Measurements from ENCODE around the gene CARD8.
A peak's percentile ranks its signal among the peaks of the same experiment; 100 is the strongest.

The CARD8 gene

DNA sequence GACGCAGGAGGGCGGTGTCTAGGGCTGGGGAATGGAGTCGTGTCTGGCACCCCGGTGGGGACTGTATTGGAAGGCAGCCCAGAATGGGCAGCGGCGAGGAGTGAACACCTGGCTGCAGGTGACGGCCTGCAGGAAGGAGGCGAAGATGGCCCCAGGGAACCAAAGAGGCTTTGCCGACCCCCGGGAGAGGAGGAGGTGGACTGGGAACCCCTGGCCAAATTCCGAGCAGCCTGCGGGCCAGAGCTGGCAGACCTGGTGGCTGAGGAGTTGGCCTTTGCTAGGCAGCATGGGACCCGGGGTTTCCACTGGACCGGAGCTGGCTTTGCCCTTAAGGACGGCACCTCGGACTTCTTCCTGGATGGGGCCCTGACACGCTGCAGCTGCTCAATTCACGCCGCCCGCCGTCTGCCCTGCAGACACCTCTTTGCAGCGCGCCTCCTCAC is 59.4 kb downstream of the CARD8 start:
- Histone ChIP-seq H3K9ac (ENCODE audit: low read length) (no peak overlapping the region), H4K12ac (ENCODE audit: low read depth, low read length) (no peak overlapping the region), H3K23ac (ENCODE audit: low read length) (no peak overlapping the region), H4K91ac (ENCODE audit: low read depth, low read length) (no peak overlapping the region), H3K4me1 (ENCODE audit: control insufficient read depth in 1 of 2, insufficient read depth in 2 of 2, low read length in 2 of 2) (no peaks in the 10 kb centered on the region), H3K36me3 (ENCODE audit: control insufficient read depth in 1 of 2, insufficient read depth in 2 of 2, low read length in 2 of 2) (peaks cover 0 to 2% of the 10 kb centered on the region in 2 experiments), H3K14ac (ENCODE audit: low read length) (no peak overlapping the region), H2AK5ac (ENCODE audit: low read length) (no peak overlapping the region), H3K27ac (ENCODE audit: low read depth, low read length) (no peak overlapping the region), H3K27me3 (ENCODE audit: insufficient read depth, low read length) (no peaks in the 10 kb centered on the region), H2BK5ac (ENCODE audit: low read depth, low read length, poor library complexity) (no peak overlapping the region), H4K8ac (ENCODE audit: low read depth, low read length) (no peak overlapping the region), H2AFZ (ENCODE audit: insufficient read depth, low read length, poor library complexity) (no peak overlapping the region), H2BK120ac (ENCODE audit: insufficient read depth, low read length, poor library complexity) (no peak overlapping the region), H2BK12ac (ENCODE audit: low read length) (no peak overlapping the region), H3K18ac (ENCODE audit: low read length) (no peak overlapping the region), H3K79me1 (ENCODE audit: low read length) (no peaks in the 10 kb centered on the region), H3K9me3 (ENCODE audit: insufficient read depth, low read depth, low read length) (no peaks in the 10 kb centered on the region), H3K4me2 (ENCODE audit: low read length) (no peak overlapping the region), H3K4ac (ENCODE audit: low read depth, low read length) (no peak overlapping the region), H3K79me2 (ENCODE audit: control insufficient read depth, insufficient read depth, low read length, poor library complexity) (no peaks in the 10 kb centered on the region), H3K4me3 (ENCODE audit: low read depth, low read length) (no peak overlapping the region)
- no peak for DNase-seq
- no CpG with 5 or more reads among the region's 23 CpGs for WGBS (ENCODE audit: extremely low coverage, insufficient coverage, insufficient read length)

DNA sequence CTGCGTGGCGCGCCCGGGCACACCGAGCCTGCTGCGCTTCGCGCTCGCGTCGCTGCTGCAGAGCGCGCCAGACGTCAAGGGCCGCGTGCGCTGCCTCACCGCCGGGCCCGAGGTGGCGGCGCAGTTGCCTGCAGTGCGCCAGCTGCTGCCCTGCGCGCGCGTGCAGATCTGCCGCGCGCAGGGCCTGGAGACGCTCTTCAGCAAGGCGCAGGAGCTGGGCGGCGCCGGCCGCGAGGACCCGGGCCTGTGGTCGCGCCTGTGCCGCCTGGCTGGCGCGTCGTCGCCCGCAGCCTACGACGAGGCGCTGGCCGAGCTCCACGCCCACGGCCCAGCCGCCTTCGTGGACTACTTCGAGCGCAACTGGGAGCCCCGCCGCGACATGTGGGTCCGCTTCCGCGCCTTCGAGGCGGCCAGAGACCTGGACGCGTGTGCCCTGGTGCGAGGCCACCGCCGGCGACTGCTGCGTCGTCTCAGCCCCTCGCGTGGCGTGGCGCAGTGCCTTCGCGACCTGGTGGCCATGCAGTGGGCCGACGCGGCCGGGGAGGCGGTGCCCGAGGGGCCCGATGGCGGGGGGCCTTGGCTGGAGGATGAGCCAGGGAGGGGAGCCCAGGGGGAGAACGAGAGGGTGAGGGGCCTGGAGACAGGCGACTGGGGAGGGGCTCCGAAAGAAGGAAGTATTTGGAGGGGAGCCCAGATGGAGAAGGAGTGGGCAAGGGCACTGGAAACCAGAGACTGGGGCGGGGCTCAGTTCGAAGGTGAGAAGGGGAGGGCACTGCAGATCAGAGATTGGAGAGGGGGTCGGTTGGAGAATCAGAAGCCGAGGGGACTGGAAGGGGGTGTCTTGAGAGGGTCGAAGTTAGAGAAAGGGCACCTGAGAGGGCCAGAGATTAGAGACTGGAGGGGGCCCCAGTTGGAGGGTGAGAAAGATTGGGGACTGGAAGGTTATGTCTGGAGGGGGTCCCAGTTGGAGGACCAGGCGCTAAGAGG is 60.6 kb downstream of the CARD8 start:
- Histone ChIP-seq H3K18ac (ENCODE audit: low read length) (no peak overlapping the region), H2BK12ac (ENCODE audit: low read length) (no peak overlapping the region)
- no CpG with 5 or more reads among the region's 95 CpGs for WGBS (ENCODE audit: extremely low coverage, insufficient coverage, insufficient read length)

DNA sequence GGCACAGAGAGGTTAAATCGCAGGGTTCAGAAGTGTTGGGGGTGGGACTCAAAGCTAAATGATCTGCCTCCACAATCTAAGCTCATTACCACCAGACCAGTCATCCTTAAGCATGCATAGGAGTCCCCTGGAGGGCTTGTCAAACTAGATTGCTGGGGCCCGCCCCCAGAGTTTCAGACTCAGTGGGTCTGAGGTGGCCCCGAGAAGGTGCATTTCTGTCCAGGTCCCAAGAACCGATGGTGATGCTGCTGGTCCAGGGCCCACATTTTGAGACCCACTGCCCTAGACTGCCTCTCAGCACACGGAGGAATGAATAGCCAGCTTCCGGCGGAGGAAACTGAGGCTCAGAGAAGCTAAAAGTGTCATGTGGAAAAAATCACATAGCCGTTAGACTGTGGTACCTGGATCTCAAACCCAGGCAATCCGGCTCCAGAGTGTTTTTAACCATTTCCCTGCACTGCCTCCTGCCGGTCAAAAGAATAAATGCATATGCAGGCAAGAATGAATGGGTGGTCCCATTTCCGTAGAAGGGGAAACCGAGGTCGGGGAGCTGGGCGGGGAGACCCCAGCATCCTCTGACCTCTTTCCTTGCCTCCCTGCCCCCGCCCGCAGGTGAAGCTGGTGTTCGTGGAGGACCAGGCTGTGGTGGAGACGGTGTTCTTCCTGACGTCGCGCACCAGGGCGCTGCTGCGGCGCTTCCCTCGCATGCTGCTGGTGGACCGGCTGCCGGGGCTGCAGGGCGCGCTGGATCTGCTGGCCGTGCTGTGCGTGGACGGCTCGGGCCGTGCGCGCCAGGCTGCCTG is 61.5 kb downstream of the CARD8 start:
- Histone ChIP-seq H3K79me1 (ENCODE audit: low read length) (no peaks in the 10 kb centered on the region), H2AFZ (ENCODE audit: insufficient read depth, low read length, poor library complexity) (no peak overlapping the region), H3K9me3 (ENCODE audit: insufficient read depth, low read depth, low read length) (no peaks in the 10 kb centered on the region), H3K23ac (ENCODE audit: low read length) (no peak overlapping the region), H4K8ac (ENCODE audit: low read depth, low read length) (no peak overlapping the region), H3K4ac (ENCODE audit: low read depth, low read length) (no peak overlapping the region), H3K4me1 (ENCODE audit: control insufficient read depth in 1 of 2, insufficient read depth in 2 of 2, low read length in 2 of 2) (no peaks in the 10 kb centered on the region), H2BK5ac (ENCODE audit: low read depth, low read length, poor library complexity) (no peak overlapping the region), H3K4me2 (ENCODE audit: low read length) (no peak overlapping the region), H2BK12ac (ENCODE audit: low read length) (no peak overlapping the region), H3K4me3 (ENCODE audit: low read depth, low read length) (no peak overlapping the region), H3K14ac (ENCODE audit: low read length) (no peak overlapping the region), H2BK120ac (ENCODE audit: insufficient read depth, low read length, poor library complexity) (no peak overlapping the region), H4K91ac (ENCODE audit: low read depth, low read length) (no peak overlapping the region), H3K18ac (ENCODE audit: low read length) (no peak overlapping the region), H3K79me2 (ENCODE audit: control insufficient read depth, insufficient read depth, low read length, poor library complexity) (no peaks in the 10 kb centered on the region), H3K27ac (ENCODE audit: low read depth, low read length) (no peak overlapping the region), H3K36me3 (ENCODE audit: control insufficient read depth in 1 of 2, insufficient read depth in 2 of 2, low read length in 2 of 2) (peaks cover 0 to 2% of the 10 kb centered on the region in 2 experiments), H3K27me3 (ENCODE audit: insufficient read depth, low read length) (no peaks in the 10 kb centered on the region), H2AK5ac (ENCODE audit: low read length) (no peak overlapping the region), H3K9ac (ENCODE audit: low read length) (no peak overlapping the region), H4K12ac (ENCODE audit: low read depth, low read length) (no peak overlapping the region)
- DNase-seq: peak in 1 of 2 donors; percentile 23
- WGBS (ENCODE audit: extremely low coverage, insufficient coverage, insufficient read length): no CpG with 5 or more reads among the region's 36 CpGs

More for the DNA sequence above, 60.6 kb downstream of the CARD8 start:
- H3K27ac ChIP-seq (ENCODE audit: low read depth, low read length): no peak overlapping the region
- H3K79me1 ChIP-seq (ENCODE audit: low read length): no peaks in the 10 kb centered on the region
- peaks cover 0 to 2% of the 10 kb centered on the region in 2 experiments for H3K36me3 ChIP-seq (ENCODE audit: control insufficient read depth in 1 of 2, insufficient read depth in 2 of 2, low read length in 2 of 2)
- no peak overlapping the region for H2AFZ ChIP-seq (ENCODE audit: insufficient read depth, low read length, poor library complexity)
- H3K14ac ChIP-seq (ENCODE audit: low read length): no peak overlapping the region
- H3K4me2 ChIP-seq (ENCODE audit: low read length): no peak overlapping the region
- no peak overlapping the region for H2BK5ac ChIP-seq (ENCODE audit: low read depth, low read length, poor library complexity)
- no peaks in the 10 kb centered on the region for H3K79me2 ChIP-seq (ENCODE audit: control insufficient read depth, insufficient read depth, low read length, poor library complexity)
- H3K9ac ChIP-seq (ENCODE audit: low read length): no peak overlapping the region
- no peak overlapping the region for H4K91ac ChIP-seq (ENCODE audit: low read depth, low read length)
- H2BK120ac ChIP-seq (ENCODE audit: insufficient read depth, low read length, poor library complexity): no peak overlapping the region
- H3K4ac ChIP-seq (ENCODE audit: low read depth, low read length): no peak overlapping the region
- H4K12ac ChIP-seq (ENCODE audit: low read depth, low read length): no peak overlapping the region
- DNase-seq: no peak
- no peaks in the 10 kb centered on the region for H3K4me1 ChIP-seq (ENCODE audit: control insufficient read depth in 1 of 2, insufficient read depth in 2 of 2, low read length in 2 of 2)
- H3K4me3 ChIP-seq (ENCODE audit: low read depth, low read length): no peak overlapping the region
- H3K27me3 ChIP-seq (ENCODE audit: insufficient read depth, low read length): no peaks in the 10 kb centered on the region
- no peak overlapping the region for H2AK5ac ChIP-seq (ENCODE audit: low read length)
- H3K23ac ChIP-seq (ENCODE audit: low read length): no peak overlapping the region
- no peaks in the 10 kb centered on the region for H3K9me3 ChIP-seq (ENCODE audit: insufficient read depth, low read depth, low read length)
- H4K8ac ChIP-seq (ENCODE audit: low read depth, low read length): no peak overlapping the region

DNA sequence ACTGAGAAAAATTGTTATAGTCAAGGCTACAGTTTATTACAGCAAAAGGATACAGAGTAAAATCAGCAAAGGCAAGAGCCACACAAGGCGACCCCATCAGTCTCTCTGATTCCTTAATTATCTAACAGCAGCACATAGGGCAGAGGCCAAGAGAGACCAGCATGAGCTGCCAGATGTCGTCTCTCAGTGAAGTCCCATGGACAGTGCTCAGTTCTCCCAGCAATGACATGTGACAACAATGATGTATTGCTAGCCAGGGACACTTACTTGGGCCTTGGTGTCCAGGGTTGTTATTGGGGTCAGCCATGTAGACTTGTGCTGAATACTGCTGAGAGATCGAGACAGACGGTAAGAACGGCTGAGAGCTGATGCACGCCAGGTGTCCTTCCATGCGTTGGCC is 63.0 kb downstream of the CARD8 start:
- no peak overlapping the region for H4K12ac ChIP-seq (ENCODE audit: low read depth, low read length)
- H2AFZ ChIP-seq (ENCODE audit: insufficient read depth, low read length, poor library complexity): no peak overlapping the region
- H3K18ac ChIP-seq (ENCODE audit: low read length): no peak overlapping the region
- H3K79me2 ChIP-seq (ENCODE audit: control insufficient read depth, insufficient read depth, low read length, poor library complexity): no peaks in the 10 kb centered on the region
- H2AK5ac ChIP-seq (ENCODE audit: low read length): no peak overlapping the region
- peaks cover 0 to 2% of the 10 kb centered on the region in 2 experiments for H3K36me3 ChIP-seq (ENCODE audit: control insufficient read depth in 1 of 2, insufficient read depth in 2 of 2, low read length in 2 of 2)
- no peaks in the 10 kb centered on the region for H3K27me3 ChIP-seq (ENCODE audit: insufficient read depth, low read length)
- no peaks in the 10 kb centered on the region for H3K9me3 ChIP-seq (ENCODE audit: insufficient read depth, low read depth, low read length)
- no peak overlapping the region for H3K4me3 ChIP-seq (ENCODE audit: low read depth, low read length)
- H2BK5ac ChIP-seq (ENCODE audit: low read depth, low read length, poor library complexity): no peak overlapping the region
- no peak overlapping the region for H2BK120ac ChIP-seq (ENCODE audit: insufficient read depth, low read length, poor library complexity)
- no peak overlapping the region for H4K8ac ChIP-seq (ENCODE audit: low read depth, low read length)
- H3K23ac ChIP-seq (ENCODE audit: low read length): no peak overlapping the region
- no peaks in the 10 kb centered on the region for H3K4me1 ChIP-seq (ENCODE audit: control insufficient read depth in 1 of 2, insufficient read depth in 2 of 2, low read length in 2 of 2)
- H2BK12ac ChIP-seq (ENCODE audit: low read length): no peak overlapping the region
- WGBS (ENCODE audit: extremely low coverage, insufficient coverage, insufficient read length): no CpG with 5 or more reads among the region's 7 CpGs
- H4K91ac ChIP-seq (ENCODE audit: low read depth, low read length): no peak overlapping the region
- no peak overlapping the region for H3K14ac ChIP-seq (ENCODE audit: low read length)
- H3K79me1 ChIP-seq (ENCODE audit: low read length): no peaks in the 10 kb centered on the region
- H3K9ac ChIP-seq (ENCODE audit: low read length): no peak overlapping the region
- no peak overlapping the region for H3K4ac ChIP-seq (ENCODE audit: low read depth, low read length)
- no peak for DNase-seq
- no peak overlapping the region for H3K27ac ChIP-seq (ENCODE audit: low read depth, low read length)
- no peak overlapping the region for H3K4me2 ChIP-seq (ENCODE audit: low read length)
